HG03196 (cell line): ENCODE measurements around the gene MYO1B.

ENCODE experiments used
- ATAC-seq: cut with Tn5 transposase; IDR thresholded peaks from one replicate; pipeline ENCODE4 v1.9.1; 2021; ENCODE audit not compliant: unreplicated experiment

Gene MYO1B

DNA sequence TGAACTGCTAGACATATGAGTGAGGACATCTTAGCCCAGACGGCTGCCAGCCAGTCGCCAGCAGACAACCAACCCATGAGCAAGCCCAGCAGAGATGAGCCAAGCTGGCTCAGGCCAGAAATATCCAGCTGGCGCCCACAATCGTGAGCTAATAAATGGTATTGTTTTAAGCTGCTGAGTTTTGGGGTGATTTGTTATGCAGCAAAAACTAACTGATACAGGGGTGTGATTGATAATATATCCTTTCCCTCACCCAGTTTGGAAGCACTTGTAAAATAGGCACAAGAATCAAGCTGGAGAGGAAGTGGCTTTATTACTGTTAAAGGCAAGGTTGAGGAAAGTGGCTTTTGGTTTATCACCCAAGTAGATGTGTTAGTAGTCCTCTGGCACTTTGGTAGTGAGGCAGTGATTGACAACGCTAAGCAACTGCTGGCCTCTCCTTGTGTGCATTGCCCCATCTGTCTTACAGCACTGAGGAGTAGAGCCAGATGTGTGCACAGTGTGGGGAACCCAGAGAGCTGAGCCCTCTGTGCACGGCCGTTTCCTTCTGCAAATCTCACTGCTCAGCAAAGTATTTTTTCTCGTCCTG lies 110.1 kb downstream of the MYO1B start:
- ATAC-seq: no peak

DNA sequence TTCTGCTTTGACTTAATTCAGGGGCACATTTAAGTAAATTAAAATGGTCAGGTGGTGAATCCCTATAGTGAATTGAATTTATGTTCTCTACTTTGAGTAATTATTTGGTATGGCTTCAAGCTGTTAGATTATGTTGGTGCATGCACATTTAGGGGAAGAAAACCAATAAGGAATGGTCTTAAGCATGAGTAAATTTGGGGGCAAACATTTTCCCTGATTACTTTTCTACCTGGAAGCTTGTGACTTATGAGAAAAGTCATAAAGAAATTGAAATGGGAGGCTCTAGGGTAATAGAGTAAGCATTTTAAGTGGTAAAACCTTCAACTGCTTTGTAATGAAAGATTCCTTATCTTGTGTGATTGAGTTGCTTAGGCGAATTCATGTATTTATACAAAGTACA lies 112.5 kb downstream of the MYO1B start:
- ATAC-seq: no peak

DNA sequence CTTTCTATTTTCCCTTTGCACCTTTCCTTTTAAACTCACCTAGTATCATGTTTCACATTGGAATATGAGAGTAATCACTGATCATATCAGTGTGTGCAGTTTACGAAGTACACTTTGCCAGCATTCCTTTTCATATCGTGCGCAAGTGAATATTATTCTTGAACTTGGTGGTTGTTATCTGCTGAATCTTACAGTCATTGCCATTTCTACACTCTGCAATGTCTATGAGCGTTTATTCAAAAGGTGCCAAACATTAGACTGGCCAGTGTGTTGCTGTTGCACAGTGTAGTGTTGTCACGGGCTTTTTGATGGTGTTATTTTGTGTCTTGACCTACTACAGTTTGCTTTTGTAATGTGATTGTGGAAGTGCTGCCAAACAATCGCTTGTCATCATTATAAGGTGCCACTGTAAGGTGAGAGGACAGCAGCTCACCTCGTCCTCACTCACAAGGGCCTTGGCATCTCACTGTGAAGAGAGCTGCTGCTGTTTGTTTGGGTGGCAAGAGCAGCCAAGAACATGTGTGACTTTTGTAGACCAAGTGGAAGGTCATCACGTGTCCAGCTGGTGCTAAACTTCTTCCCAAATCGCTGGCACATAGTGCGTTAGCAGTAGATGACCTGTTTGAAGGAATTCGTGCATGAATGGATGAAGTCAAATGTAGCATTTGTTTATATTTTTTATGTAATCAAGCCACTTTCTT lies 113.3 kb downstream of the MYO1B start:
- ATAC-seq: no peak

GRCh38 chr2:191359133-191359532 lies 113.9 kb downstream of the MYO1B start:
- no peak for ATAC-seq

- no peak for ATAC-seq
Observed at GRCh38 chr2:191360918-191361317, 115.7 kb downstream of the MYO1B start.

DNA sequence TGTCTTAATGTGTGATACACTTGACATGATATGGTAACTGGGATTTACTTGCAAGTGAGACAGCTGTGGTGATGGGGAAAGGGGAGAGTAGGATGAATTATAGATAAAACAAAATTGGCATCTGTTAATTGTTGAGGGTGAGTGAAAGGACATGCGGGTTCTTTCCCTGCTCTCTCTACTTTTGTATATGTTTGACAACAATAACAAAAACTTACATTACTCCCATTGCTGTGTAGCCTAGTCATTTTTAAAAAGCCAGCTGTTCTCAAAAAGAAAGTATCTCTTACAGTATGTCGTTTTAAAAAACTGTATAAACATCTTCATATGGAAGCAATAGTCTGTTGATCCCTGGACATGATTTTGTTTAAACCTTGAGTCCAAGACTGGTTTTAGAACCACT lies 117.6 kb downstream of the MYO1B start:
- ATAC-seq: no peak

DNA sequence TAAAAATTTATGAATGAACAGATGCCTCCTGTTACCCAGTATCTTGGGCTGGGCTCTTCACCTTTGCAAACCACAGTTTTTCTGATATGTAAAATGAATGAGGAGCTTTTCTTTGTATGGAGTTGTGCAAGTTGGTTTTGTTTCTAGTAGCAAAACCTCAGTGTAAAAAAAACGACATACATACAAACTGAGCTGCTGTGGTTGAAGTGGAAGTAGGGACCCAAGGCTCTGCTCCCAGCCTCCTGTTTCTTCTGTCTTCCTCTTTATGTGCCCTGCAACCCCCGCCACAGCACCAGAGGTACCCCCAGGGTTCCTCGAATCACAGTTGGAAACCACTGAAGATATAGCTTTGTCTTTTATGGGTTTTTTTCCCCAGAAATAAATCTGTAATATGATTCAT lies 118.1 kb downstream of the MYO1B start:
- no peak for ATAC-seq

DNA sequence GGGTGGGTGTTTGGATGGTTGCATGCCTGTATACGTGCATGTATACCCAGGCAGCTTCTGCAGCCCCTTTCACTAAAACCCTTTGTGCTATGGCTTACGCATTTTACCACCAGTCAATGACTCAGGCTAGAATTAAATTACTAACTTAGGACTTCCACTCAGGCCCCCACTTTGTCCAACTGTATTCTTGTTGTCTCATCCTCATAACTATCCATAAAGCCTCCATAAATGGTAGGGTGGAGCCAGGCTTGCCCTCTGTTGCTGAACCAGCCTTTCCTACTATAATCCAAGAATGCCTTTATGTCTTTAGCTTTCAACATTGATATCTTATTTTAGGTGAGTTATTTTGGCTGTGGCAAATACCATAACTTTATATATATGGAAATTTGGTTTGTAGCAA lies 119.9 kb downstream of the MYO1B start:
- no peak for ATAC-seq

GRCh38 chr2:191366199-191366598 lies 121.0 kb downstream of the MYO1B start:
- no peak for ATAC-seq

DNA sequence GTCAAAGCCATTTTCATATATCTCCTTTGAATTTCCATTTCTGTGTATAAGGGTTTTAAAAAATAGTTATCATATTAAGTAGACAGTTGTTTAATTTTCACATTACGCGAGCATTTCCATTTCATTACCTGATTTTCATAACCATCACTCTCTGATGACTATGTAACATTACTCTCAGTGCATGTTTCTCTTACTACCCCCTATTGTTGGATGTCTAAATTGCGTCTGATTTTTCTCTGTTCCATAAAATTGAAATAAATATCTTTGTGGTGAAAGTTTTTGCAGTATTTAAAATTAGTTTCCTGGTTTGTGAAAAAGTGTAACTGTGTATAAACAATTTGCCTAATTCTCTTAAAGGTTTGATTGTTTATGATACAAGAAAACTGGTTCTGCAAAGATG lies 123.8 kb downstream of the MYO1B start:
- ATAC-seq: no peak

GRCh38 chr2:191374366-191374765 lies 129.2 kb downstream of the MYO1B start:
- ATAC-seq: no peak

DNA sequence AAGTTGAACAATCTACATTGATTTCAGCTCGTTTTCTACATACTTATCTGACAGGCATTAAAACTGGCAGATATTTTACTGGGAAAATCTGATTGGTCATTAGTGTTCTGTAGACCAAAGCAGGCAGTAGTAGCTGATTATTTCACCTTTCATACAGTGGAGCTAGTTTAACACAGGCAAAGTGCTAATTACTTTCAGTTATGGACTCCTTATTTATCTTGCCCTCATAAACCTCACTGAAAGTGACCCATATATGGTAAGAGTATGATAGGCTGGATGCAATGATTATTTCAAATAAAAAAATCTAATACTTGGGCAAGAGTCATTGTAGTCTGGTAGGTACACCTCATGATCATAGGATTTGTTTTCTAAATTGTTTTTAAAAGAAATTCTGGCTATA lies 129.7 kb downstream of the MYO1B start:
- ATAC-seq: no peak

- ATAC-seq: peak; percentile 90
Observed at GRCh38 chr2:191376981-191377629, 131.9 kb downstream of the MYO1B start.

DNA sequence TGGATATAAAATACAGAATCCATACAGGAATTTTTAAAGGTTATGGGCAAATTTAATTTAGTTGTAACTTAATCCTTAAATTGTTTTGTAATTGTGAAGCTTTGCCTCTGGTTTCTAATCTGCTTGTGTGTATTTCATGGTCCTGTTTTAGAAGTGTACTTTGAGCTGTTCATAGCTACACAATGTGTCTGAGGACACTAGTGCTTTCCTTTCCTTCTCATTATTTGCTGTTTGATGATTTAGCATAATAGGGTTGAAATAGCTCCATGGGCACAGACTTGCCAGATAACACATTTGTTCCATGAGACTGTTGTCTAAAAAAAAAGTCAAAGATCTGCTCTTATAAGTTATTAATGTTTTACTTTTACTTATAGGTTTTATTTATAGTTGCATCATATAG lies 134.2 kb downstream of the MYO1B start:
- no peak for ATAC-seq

GRCh38 chr2:191382801-191383200 lies 137.6 kb downstream of the MYO1B start:
- no peak for ATAC-seq

DNA sequence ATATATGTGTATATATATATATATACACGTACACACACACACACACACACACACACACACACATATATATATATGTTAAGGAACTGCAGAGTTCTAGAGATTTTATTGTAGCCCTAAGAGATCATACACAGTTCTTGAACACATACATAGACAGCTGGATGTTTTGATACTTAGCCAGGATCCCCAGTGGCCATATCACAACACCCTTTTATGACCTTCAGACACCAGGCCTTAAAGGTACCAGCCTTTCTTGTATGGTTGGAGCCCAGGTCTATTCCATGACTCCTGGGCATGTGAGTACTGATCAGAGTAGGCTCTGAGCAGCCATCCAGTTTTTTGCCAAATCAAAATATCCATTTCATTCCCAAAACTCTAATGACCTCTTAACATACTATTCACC lies 138.3 kb downstream of the MYO1B start:
- no peak for ATAC-seq

GRCh38 chr2:191384829-191385228 lies 139.6 kb downstream of the MYO1B start:
- ATAC-seq: no peak

DNA sequence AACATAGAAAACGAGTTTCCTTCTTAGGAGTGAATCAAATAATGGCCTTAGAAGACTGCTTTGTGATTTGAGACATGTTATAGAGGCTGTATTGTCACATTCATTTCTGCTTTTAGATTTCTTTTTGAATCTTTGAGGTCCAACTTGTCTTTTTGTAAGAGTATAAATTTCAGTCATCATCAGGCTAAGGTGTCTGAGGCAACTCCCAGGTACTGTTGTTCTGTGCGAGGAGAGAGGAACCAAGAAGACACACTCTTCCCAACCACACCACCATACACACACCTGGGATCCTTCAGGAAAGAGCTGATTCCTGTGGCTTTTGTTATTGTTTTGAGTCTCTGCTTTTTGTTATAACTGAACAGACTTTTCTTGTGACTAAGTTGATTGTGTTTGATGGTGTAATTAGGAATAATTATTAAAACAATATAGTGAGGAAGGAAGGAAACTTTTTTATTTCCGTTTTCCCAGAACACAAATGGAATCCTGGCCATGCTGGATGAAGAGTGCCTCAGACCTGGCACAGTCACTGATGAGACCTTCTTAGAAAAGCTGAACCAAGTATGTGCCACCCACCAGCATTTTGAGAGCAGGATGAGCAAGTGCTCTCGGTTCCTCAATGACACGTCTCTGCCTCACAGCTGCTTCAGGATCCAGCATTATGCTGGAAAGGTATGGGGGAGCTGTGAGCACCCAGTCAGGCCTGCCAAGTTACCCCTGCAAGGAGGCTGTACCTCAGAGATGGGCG lies 140.4 kb downstream of the MYO1B start:
- no peak for ATAC-seq

DNA sequence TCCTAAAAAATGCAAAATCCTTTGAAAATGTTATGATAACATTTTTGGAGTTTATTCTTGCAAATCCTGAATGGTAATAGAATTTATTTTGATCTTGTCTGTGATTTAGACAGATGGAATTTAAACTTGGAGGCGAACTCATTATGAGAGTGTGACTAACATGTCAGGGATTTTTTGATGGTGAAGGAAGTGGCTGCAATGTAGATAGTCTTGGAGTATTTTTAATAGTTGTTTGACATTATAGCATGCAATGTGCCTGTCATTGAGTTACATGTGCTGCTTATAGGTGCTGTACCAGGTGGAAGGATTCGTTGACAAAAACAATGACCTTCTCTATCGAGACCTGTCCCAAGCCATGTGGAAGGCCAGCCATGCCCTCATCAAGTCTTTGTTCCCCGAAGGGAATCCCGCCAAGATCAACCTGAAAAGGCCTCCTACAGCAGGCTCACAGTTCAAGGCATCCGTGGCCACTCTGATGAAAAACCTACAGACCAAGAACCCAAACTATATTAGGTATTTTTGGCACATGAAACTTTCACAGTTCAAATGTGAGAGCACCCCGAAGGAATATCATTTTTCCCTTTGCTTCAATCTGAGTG lies 141.8 kb downstream of the MYO1B start:
- no peak for ATAC-seq

DNA sequence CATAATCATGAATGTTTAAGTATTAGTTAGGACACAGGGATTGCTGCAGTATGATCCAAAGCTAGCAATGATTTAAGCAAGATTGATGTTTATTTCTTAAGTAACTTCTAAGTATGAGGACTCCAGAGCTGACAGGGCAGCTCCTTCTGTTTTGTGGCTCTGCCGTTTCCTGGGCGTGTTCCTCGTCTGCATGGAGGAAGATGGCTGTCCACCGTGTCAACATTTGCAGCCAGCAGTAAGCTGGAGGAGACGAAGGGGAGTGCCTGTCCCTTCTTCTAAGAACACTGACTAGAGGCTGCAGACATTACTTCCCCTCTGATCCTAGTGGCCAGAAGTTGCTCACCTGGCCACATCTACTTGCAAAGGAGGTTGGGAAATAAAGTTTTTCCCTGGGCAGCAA lies 144.1 kb downstream of the MYO1B start:
- ATAC-seq: no peak

DNA sequence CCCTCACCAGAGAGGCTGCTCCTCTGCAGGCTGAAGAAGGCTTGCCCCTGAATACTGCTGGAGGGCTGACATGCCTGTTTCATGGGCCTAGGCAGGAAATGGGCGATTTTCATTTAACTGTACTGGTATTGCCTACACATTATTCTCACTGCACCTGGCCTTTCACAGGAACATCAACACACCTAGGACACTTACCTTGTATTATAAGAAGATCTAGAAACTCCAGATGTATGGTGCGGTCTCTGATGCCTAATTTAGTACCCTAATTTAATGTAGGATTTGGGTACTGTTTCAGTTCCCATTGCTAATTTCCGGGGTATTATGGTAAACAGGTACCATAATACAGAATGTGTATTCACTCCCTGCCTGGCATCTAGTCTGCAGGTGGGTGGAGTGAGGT lies 146.0 kb downstream of the MYO1B start:
- ATAC-seq: no peak
